ENCODE results near the gene TBC1D20. TPM values are rescaled to one million over a fixed set of nuclear protein-coding genes. Genes with fewer than 3 reads are reported as not detected.

TBC1D20 gene
- total RNA-seq, 4 donors from 2014 or later, result 28.9 to 39.0 (median 34.0) TPM

DNA sequence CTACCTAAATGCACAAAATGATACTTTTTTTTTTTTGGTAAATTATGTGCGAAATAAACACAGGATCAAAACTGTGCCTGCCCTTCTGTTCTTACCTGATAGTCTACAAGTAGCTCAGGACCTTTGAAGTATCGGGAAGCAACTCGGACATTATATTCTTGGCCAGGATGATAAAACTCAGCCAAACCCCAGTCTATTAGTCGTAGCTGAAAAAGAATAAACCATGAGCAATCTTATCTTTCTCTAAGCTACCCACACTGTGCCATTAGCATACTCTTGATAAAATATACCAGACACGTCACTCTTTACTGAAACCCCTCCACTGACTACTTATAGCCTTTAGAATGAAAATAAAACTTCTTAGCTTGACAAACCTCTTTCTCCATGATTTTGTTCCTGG, 29.8 kb upstream of the TBC1D20 start:
- in situ Hi-C loops (cut with MboI; ENCODE audit: low sequenced_read_pairs in 4 of 4), result no loop called here
- Histone ChIP-seq H3K4me3 (no peak overlapping the region), H3K4me1 (peaks cover 20 to 22% of the 10 kb centered on the region in 2 donors), H3K36me3 (peaks cover 0 to 58% of the 10 kb centered on the region in 2 donors), H3K27ac (no peak overlapping the region), H3K9me3 (no peaks in the 10 kb centered on the region), H3K27me3 (no peaks in the 10 kb centered on the region)
- intact Hi-C loops (cut with DNase I; ENCODE audit: low total_unique reads), result no loop called here
- TF ChIP-seq, protein P1, sequence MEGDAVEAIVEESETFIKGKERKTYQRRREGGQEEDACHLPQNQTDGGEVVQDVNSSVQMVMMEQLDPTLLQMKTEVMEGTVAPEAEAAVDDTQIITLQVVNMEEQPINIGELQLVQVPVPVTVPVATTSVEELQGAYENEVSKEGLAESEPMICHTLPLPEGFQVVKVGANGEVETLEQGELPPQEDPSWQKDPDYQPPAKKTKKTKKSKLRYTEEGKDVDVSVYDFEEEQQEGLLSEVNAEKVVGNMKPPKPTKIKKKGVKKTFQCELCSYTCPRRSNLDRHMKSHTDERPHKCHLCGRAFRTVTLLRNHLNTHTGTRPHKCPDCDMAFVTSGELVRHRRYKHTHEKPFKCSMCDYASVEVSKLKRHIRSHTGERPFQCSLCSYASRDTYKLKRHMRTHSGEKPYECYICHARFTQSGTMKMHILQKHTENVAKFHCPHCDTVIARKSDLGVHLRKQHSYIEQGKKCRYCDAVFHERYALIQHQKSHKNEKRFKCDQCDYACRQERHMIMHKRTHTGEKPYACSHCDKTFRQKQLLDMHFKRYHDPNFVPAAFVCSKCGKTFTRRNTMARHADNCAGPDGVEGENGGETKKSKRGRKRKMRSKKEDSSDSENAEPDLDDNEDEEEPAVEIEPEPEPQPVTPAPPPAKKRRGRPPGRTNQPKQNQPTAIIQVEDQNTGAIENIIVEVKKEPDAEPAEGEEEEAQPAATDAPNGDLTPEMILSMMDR (IDR thresholded peaks at IDR 0.05 in 4 of 5, conservative IDR thresholded peaks at IDR 0.05 in 1 of 5), result no peak
- TF ChIP-seq POLR2A (IDR thresholded peaks at IDR 0.05), result no peak
- ATAC-seq (no peak), DNase-seq (no peak)

DNA sequence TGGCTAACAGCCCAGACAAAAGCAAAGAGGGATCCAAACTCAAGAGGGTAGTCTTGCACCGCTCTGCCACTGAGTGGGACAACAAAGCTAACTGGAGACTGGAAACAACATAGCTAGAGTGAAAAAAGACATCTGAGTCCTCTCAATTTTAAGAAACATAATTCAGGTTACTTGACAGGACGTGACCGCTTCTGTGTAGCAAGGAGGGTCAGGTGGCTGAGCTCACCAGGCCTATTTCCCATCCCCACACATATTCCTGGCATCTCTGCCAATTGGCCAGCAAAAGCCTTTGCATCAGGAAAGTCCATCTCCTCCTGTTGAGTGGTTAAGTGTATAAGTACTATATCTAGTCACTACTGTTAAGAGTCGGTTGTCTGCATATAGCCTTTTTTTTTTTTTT, 25.3 kb upstream of the TBC1D20 start:
- H3K9me3 ChIP-seq, result no peaks in the 10 kb centered on the region
- no peak overlapping the region for H3K4me3 ChIP-seq
- in situ Hi-C loops (cut with MboI; ENCODE audit: low sequenced_read_pairs in 4 of 4), result no loop called here
- ATAC-seq (peak; percentile 57 to 75), DNase-seq (peak in 1 of 2 donors; percentile 39)
- TF ChIP-seq, protein P1 (IDR thresholded peaks at IDR 0.05 in 4 of 5, conservative IDR thresholded peaks at IDR 0.05 in 1 of 5), result no peak
- no peak for TF ChIP-seq POLR2A (IDR thresholded peaks at IDR 0.05)
- intact Hi-C loops (cut with DNase I; ENCODE audit: low total_unique reads), result no loop called here
- H3K27me3 ChIP-seq, result no peaks in the 10 kb centered on the region
- H3K27ac ChIP-seq, result peak overlapping the region; percentile 24 to 54 (median 46)
- H3K36me3 ChIP-seq, result peaks cover 0 to 82% of the 10 kb centered on the region in 2 donors
- H3K4me1 ChIP-seq, result peaks cover 0 to 17% of the 10 kb centered on the region in 2 donors

DNA sequence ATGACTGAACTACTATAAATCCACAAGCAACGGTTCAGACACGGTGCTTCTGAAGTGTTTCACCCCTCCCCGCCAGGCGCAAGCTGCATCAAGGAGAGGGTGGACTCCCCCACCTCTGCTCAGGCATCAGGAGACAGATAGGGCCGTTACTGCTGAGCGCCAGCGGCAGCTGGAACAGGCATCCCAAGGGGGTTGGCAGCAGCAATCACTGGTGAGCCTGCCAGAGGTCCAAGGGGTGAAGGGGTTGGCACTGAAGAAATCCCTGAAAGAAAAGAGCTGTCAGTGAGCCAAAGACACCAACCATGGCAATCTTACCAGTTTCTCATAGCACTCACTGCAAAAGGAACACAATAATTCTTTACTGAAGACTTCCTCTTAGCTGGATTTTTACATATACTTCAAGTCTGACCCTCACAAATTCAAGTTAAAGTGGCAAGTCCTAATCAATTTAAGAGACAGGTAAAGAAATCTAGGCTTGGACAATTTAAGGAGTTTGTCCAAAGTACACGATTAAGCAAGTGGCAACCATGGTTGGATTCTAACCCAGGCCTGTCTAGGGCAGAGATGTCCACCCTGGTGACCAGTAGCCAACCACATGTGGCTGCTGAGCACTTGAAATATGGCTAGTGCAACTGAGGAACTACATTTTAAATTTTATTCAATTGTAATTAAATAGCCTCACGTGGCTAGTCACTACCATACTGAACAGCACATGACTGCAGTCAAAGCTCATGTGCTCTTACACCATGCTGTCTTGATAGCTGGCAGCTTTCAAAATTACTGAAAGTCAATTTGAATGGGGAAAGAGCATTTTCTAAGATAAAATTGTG, 21.7 kb upstream of the TBC1D20 start:
- in situ Hi-C loops (cut with MboI; ENCODE audit: low sequenced_read_pairs in 4 of 4) (loop anchor here in 1 of 4 donors (5.0 kb wide), 1 partner anchor 82 kb away; no protein-coding TSS in a partner anchor), intact Hi-C loops (cut with DNase I; ENCODE audit: low total_unique reads) (no loop called here)
- ATAC-seq, result peak; percentile 42 to 60
- Histone ChIP-seq H3K27me3 (no peaks in the 10 kb centered on the region), H3K4me1 (peaks cover 0 to 17% of the 10 kb centered on the region in 2 donors), H3K36me3 (peaks cover 0 to 64% of the 10 kb centered on the region in 2 donors), H3K4me3 (no peak overlapping the region), H3K9me3 (no peaks in the 10 kb centered on the region), H3K27ac (peak overlapping the region; percentile 23 to 61 (median 34))
- DNase-seq, result peak in 1 of 2 donors; percentile 42
- TF ChIP-seq POLR2A (IDR thresholded peaks at IDR 0.05), result no peak
- TF ChIP-seq, protein P1 (IDR thresholded peaks at IDR 0.05 in 4 of 5, conservative IDR thresholded peaks at IDR 0.05 in 1 of 5), result no peak

DNA sequence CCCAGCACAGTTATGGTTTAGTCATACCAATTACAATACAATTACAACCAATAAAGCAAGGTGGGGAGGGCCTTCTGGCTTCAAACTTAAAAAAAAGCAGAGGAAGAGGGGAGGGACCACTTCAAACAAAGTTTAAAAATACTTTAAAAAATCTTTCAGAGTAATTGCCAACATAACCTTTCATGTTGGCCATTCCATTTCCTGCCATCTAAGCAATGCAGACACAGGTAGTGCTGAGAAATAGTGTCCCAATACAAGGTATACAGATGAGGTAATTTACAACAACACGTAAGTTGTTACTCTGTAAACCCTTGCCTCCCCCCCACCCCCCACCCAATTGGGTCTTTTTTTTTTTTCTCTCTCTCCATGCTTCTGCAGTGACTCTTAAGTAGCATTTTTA, 18.8 kb upstream of the TBC1D20 start:
- in situ Hi-C loops (cut with MboI; ENCODE audit: low sequenced_read_pairs in 4 of 4), result loop anchor here in 1 of 4 donors (5.0 kb wide), 1 partner anchor 79 kb away; no protein-coding TSS in a partner anchor
- intact Hi-C loops (cut with DNase I; ENCODE audit: low total_unique reads), result no loop called here

More for the DNA sequence above, 18.8 kb upstream of the TBC1D20 start:
- ATAC-seq (no peak), DNase-seq (no peak)
- H3K27ac ChIP-seq, result no peak overlapping the region
- H3K4me3 ChIP-seq, result no peak overlapping the region
- H3K4me1 ChIP-seq, result peaks cover 0 to 12% of the 10 kb centered on the region in 2 donors
- no peak for TF ChIP-seq POLR2A (IDR thresholded peaks at IDR 0.05)
- TF ChIP-seq, protein P1 (IDR thresholded peaks at IDR 0.05 in 4 of 5, conservative IDR thresholded peaks at IDR 0.05 in 1 of 5), result no peak
- no peaks in the 10 kb centered on the region for H3K27me3 ChIP-seq
- H3K36me3 ChIP-seq, result peaks cover 0 to 36% of the 10 kb centered on the region in 2 donors
- no peaks in the 10 kb centered on the region for H3K9me3 ChIP-seq

Measured in gastrocnemius medialis (tissue), 4 donors.